Ectodermal cell (in vitro differentiated cells): ENCODE data around the gene ARHGAP23.

Source experiments
- H3K27ac ChIP-seq: 2 replicates; pipeline ENCODE4 v1.7.0; 2013; ENCODE audit warnings: mild to moderate bottlenecking, low read depth, low read length; ENCODE audit not compliant: insufficient read depth, poor library complexity, severe bottlenecking
- H3K27me3 ChIP-seq: 2 replicates; pipeline ENCODE4 v1.7.0; 2013; ENCODE audit warnings: mild to moderate bottlenecking, low read length; ENCODE audit not compliant: insufficient read depth, control insufficient read depth, poor library complexity, severe bottlenecking
- H3K36me3 ChIP-seq: one replicate; pipeline ENCODE4 v1.7.0; 2013; ENCODE audit warnings: low read length; ENCODE audit not compliant: control insufficient read depth, insufficient read depth
- H3K4me1 ChIP-seq: one replicate; pipeline ENCODE4 v1.7.0; 2013; ENCODE audit warnings: low read length; ENCODE audit not compliant: control insufficient read depth, insufficient read depth
- H3K4me3 ChIP-seq: 2 replicates; pipeline ENCODE4 v1.7.0; 2013; ENCODE audit warnings: low read depth, low read length, control low read depth; ENCODE audit not compliant: insufficient read depth
- H3K9me3 ChIP-seq: 2 replicates; pipeline ENCODE4 v1.7.0; 2013; ENCODE audit warnings: mild to moderate bottlenecking, low read length, moderate library complexity; ENCODE audit not compliant: control insufficient read depth
- WGBS, 2 experiments: methylation state at CpG; one replicate each; pipeline ENCODE4 v1.1.7; 2013; ENCODE audit warnings: missing lambda C conversion rate in 2 of 2; 5-methylcytosine and 5-hydroxymethylcytosine counted together

Gene ARHGAP23

DNA sequence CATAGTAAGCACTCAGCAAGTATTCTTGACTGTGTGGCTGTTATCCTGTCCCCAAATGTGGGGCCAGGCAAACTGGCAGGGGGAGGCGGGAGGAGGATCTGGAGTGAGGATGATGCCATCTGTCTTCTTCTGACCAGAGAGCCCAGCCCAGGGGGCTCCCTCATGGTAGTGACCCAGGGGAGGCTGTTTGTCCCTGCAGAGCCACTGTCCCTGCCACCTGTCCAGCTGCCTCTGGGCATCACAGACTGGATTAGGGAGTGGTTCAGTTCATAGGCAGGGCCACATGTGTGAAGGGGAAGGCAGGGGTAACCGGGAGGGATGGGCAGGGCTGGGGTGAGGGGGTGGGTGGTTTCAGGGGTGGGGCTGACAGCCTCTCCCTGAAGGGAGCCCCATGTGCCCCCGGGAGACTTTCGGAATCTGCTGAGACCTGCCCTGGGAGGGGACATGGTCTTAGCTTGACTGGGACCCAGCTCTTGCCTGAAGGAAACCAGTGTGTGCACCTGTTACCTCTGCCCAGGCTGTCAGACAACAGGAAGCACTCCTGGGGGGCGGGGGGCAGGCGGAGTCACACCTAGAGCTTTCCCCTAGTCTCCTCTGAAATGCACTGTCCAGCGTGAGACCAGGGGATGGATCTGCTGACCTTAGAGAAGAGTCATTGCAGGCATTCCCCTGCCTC is 15.2 kb downstream of the ARHGAP23 start:
- Histone ChIP-seq H3K4me3 (no peak overlapping the region), H3K36me3 (no peaks in the 10 kb centered on the region), H3K27ac (no peak overlapping the region), H3K4me1 (peaks cover 17% of the 10 kb centered on the region), H3K27me3 (no peaks in the 10 kb centered on the region), H3K9me3 (no peaks in the 10 kb centered on the region)
- WGBS, 2 experiments: 69 to 71% methylated on average over 7 of the region's 7 CpGs

DNA sequence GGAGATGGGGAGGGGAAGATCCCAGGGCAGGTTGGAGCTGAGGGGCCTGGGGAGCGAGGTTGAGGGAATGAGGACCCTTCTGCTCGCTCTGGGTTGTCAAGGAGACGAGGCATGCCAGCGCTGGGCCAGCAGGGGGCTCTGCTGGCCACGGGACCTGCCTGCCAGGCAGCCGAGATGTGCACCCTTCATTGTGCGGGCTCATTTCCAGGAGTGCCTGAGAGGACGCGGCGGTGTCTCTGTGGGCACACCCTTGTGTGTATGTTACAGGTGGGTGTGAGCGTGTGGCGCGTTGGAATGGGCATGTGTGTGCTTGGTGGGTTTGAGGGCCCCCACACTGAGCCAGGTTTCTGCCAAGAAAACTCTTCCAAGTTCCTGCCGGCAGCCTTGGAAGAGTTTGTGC is 15.9 kb downstream of the ARHGAP23 start:
- Histone ChIP-seq H3K27me3 (no peaks in the 10 kb centered on the region), H3K27ac (no peak overlapping the region), H3K36me3 (no peaks in the 10 kb centered on the region), H3K4me1 (peaks cover 17% of the 10 kb centered on the region), H3K4me3 (no peak overlapping the region), H3K9me3 (no peaks in the 10 kb centered on the region)
- whole genome bisulfite sequencing, 2 experiments: 34 to 35% methylated on average over 14 of the region's 14 CpGs

DNA sequence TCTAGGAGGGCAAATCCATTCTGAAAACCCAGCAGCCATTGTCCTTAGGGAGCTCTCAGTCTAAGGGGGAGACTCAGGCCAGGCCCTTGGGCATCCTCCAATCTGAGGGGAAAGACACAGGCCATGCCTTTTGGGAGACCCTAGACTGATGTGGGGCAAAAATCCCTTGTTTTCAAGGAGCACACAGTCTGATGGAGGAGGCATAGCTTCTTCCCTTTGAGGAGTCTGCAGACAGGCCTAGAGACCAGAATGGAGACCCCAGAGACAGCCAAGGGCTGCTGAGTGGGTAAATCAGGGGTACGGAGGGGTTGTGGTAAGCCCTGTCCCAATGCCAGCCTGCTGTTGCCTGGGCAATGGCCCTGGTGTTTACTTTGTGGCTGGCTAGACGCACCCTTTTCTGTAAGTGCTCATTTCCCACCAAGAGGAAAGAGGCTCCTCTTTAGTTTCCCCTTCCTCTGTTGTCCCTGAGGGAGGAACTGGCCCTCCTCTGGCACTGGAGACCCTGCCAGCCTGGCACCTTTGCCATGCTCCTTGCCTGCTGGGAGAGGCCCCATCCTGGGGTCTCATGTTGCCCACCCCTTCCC is 19.3 kb downstream of the ARHGAP23 start:
- peaks cover 33% of the 10 kb centered on the region for H3K4me1 ChIP-seq
- H3K36me3 ChIP-seq: no peaks in the 10 kb centered on the region
- no peak overlapping the region for H3K27ac ChIP-seq
- H3K27me3 ChIP-seq: no peaks in the 10 kb centered on the region
- no peaks in the 10 kb centered on the region for H3K9me3 ChIP-seq
- no peak overlapping the region for H3K4me3 ChIP-seq
- WGBS, 2 experiments: 93 to 99% methylated on average over 2 of the region's 2 CpGs

DNA sequence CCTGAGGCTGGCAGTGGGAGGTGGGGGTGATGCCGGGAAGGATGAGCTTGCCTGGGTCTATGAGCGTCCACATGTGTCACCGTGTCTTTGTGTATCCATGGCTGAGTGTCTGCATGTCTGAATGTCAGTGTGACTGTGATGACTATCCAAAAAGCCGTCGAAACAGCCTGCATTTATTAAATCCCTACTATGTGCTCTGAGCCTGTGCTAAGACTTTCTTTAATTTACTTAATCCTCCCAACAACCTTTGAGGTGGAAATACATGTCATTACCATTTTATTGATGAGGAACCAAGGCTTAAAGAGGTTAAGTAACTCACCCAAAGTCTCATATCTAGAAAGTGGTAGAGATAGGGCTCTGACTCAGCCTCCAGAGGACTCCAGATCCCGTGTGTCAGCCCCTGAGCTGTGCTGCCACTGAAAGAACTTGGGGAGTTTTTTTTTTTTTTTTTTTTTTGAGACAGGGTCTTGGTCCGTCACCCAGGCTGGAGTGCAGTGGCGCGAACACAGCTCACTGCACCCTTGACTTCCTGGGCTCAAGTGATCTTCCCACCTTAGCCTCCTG is 20.0 kb downstream of the ARHGAP23 start:
- 89 to 91% methylated on average over 9 of the region's 9 CpGs for WGBS, 2 experiments
- H3K4me3 ChIP-seq: no peak overlapping the region
- peaks cover 2% of the 10 kb centered on the region for H3K27me3 ChIP-seq
- H3K36me3 ChIP-seq: no peaks in the 10 kb centered on the region
- no peaks in the 10 kb centered on the region for H3K9me3 ChIP-seq
- no peak overlapping the region for H3K27ac ChIP-seq
- peaks cover 40% of the 10 kb centered on the region for H3K4me1 ChIP-seq

DNA sequence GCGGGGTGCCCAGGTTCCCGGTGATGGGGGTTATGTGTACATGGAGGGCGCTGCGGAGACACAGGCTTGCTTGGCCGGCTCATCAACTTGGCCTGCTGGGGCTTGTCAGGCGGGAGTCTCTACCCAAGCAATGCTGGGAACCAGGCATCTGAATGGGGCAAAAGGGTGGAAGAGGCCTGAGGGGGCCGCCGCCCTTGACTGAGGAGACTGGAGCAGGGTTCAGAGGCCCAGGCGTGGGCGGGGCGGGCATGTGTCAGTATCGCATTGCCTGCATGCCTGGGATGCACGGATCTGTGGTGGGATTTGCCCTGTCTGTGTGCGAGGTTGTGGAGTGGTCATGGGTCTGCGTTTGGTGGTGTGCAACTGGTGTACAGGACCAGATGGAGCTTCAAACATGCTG is 21.1 kb downstream of the ARHGAP23 start:
- Histone ChIP-seq H3K27me3 (peaks cover 9% of the 10 kb centered on the region), H3K4me1 (peaks cover 42% of the 10 kb centered on the region), H3K4me3 (no peak overlapping the region), H3K9me3 (no peaks in the 10 kb centered on the region), H3K27ac (no peak overlapping the region), H3K36me3 (no peaks in the 10 kb centered on the region)
- WGBS, 2 experiments: 74 to 77% methylated on average over 15 of the region's 15 CpGs

DNA sequence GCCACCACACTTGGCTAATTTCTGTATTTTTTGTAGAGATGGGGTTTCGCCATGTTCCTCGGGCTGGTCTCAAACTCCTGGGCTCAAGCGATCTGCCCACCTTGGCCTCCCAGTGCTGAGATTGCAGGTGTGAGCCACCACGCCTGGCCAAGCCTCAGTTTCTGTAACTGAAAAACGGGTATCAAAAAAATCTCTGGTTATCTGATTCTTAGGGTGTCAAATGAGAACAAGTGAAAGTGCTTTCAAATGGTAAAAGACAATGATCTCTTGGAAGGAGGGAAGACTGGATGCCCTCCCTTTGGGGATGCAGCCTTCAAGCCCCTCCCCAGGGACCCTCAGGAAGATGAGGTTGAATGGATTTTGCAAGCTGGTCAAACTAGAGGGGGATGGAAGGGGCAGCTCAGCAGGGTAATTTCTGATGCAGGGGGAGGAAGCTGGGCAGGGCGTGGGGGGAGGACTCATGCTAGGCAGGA is 22.3 kb downstream of the ARHGAP23 start:
- H3K27ac ChIP-seq: peak overlapping the region; percentile 76

DNA sequence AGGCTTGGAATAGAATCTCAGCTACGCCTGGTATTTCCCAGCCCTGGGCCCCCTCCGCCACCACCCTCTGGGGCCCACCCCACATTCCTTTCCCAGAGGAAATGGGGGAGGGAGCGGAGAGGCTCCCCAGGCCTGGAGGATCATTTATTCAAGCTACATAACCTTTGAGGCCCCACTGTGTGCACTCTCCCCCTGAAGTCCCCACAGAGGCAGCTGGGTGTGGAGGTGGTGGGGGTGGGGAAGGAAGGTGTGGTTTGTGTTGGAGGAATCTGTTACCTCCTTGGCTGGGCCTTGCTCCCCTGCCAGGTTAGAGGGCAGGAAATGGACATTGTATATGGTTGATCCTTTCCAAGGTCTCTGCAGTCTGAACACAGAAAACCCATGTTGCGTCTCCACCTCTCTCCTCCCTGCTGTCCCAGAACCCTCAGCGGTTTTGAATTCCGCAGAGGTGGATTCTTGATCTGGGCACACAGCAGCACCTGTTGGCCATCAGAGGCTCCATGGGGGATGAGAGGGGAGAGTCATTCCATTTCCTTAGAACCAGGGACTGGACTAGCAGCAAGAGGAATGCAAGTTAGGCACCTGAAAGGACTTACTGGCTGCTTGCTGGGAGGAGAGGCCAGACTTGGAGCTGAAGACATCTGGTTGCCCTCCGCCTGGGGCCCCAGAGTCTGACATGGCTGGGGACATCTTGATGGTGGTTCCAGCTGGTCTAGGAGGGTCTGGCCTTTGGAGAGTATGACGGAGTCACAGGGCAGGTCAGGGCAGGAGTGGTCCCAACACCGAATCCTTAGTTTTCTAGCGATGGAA is 23.0 kb downstream of the ARHGAP23 start:
- Histone ChIP-seq H3K9me3 (no peaks in the 10 kb centered on the region), H3K4me1 (peaks cover 59% of the 10 kb centered on the region), H3K27me3 (peaks cover 12% of the 10 kb centered on the region), H3K4me3 (peak overlapping the region; percentile 25), H3K36me3 (no peaks in the 10 kb centered on the region), H3K27ac (peak overlapping the region; percentile 76)
- WGBS, 2 experiments: 16% methylated on average over 9 to 10 of the region's 10 CpGs

More for the DNA sequence above, 22.3 kb downstream of the ARHGAP23 start:
- peaks cover 12% of the 10 kb centered on the region for H3K27me3 ChIP-seq
- WGBS, 2 experiments: 45 to 46% methylated on average over 6 of the region's 6 CpGs
- no peak overlapping the region for H3K4me3 ChIP-seq
- no peaks in the 10 kb centered on the region for H3K36me3 ChIP-seq
- H3K4me1 ChIP-seq: peaks cover 52% of the 10 kb centered on the region
- no peaks in the 10 kb centered on the region for H3K9me3 ChIP-seq

DNA sequence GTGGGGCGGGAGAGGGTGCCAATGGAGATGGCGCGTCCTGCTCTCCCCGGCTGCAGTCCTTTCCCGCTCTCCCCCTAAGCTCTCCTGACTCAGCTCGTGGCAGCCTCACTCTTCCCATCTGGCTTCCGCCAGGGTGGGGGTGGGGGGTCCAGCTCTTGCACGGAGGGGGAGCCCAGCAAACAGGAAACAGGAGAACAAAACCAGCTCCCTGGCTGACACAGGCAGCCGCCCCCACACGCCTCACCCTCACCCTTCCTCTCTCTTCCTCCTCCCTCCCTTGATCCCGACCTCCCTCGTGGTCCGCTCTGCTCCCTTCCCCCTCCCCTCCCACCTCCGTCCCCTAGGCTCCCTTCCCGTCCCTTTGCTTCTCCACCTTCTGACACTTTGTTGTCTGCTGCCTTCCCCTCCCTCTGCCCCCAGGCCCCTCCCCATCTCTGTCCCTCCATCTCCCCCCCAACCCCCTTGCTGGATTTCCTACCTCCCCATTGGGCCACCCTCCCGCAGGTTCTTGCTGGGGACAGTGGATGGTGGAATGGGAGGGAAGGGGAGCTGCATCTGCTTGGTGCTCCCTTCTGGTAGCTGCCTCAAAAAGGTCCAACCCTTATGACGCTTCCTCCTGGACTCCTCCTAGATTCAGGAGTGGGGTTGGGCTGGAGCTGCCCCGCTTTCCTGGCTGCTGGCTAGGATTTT is 23.7 kb downstream of the ARHGAP23 start:
- Histone ChIP-seq H3K4me3 (peak overlapping the region; percentile 25), H3K36me3 (no peaks in the 10 kb centered on the region), H3K9me3 (no peaks in the 10 kb centered on the region), H3K27me3 (peaks cover 12% of the 10 kb centered on the region), H3K27ac (peak overlapping the region; percentile 71), H3K4me1 (peaks cover 60% of the 10 kb centered on the region)
- 7 to 9% methylated on average over 17 to 18 of the region's 18 CpGs for WGBS, 2 experiments

DNA sequence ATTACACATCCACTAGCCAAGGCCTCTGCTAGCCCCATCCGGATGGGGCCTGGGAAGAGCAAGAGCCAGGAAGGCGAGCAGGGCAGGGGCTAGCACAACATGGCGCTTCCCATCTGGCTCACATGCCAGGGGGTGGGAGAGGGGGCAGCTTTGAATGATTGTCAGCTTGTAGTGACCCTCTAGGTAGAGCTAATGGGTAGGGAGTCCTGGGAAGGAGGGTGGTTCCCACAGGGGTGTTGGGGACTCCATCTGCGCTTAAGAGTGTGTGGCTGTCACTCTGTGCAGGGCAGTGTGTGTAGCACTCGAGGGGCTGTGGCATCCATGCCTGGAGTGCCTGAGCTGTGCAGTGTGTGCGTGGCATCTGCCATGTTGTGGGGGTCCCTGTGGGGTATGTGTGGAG is 24.5 kb downstream of the ARHGAP23 start:
- no peak overlapping the region for H3K4me3 ChIP-seq
- no peak overlapping the region for H3K27ac ChIP-seq
- peaks cover 12% of the 10 kb centered on the region for H3K27me3 ChIP-seq
- no peaks in the 10 kb centered on the region for H3K9me3 ChIP-seq
- H3K4me1 ChIP-seq: peaks cover 60% of the 10 kb centered on the region
- WGBS, 2 experiments: 76 to 79% methylated on average over 6 of the region's 6 CpGs
- no peaks in the 10 kb centered on the region for H3K36me3 ChIP-seq
